Liver (tissue), 9 donors: Measurements from ENCODE around the gene SEBOX. TPM values are rescaled to one million over a fixed set of nuclear protein-coding genes. Genes with fewer than 3 reads are reported as not detected.

Experiments used
- DNase-seq: peaks from one replicate; pipeline ENCODE4 v3.0.0-alpha.2; 2017; ENCODE audit warnings: low spot score
- H3K27ac ChIP-seq, 2 donors: one replicate each; pipeline ENCODE4 v1.7.0; 2013; ENCODE audit warnings: inconsistent platforms in 2 of 2, low read length in 2 of 2, control low read depth in 1 of 2, low read depth in 1 of 2, mild to moderate bottlenecking in 1 of 2
- H3K27me3 ChIP-seq, 4 donors: one replicate each; pipeline versions ENCODE4 v1.6.1 to v1.7.0; 2013; ENCODE audit warnings: low read length in 3 of 4, inconsistent platforms in 1 of 4, mild to moderate bottlenecking in 1 of 4, moderate library complexity in 1 of 4; ENCODE audit not compliant: control insufficient read depth in 4 of 4, insufficient read depth in 4 of 4
- H3K36me3 ChIP-seq, 4 donors: one replicate each; pipeline versions ENCODE4 v1.6.1 to v1.7.0; 2013; ENCODE audit warnings: low read length in 3 of 4, mild to moderate bottlenecking in 3 of 4, low read depth in 1 of 4, moderate library complexity in 1 of 4; ENCODE audit not compliant: control insufficient read depth in 4 of 4, insufficient read depth in 3 of 4
- H3K4me1 ChIP-seq, 4 donors: one replicate each; pipeline versions ENCODE4 v1.6.1 to v1.7.0; 2013; ENCODE audit warnings: low read length in 3 of 4, mild to moderate bottlenecking in 3 of 4, moderate library complexity in 1 of 4; ENCODE audit not compliant: control insufficient read depth in 4 of 4, insufficient read depth in 4 of 4
- H3K4me3 ChIP-seq, 3 donors: one replicate each; pipeline versions ENCODE4 v1.6.1 to v1.7.0; 2013; ENCODE audit warnings: low read length in 3 of 3, control low read depth in 1 of 3, low read depth in 1 of 3, mild to moderate bottlenecking in 1 of 3
- H3K9ac ChIP-seq, 2 donors: one replicate each; pipeline ENCODE4 v1.7.0; 2013; ENCODE audit warnings: low read length in 2 of 2, mild to moderate bottlenecking in 2 of 2, moderate library complexity in 2 of 2, control low read depth in 1 of 2, low read depth in 1 of 2
- H3K9me3 ChIP-seq, 4 donors: one replicate each; pipeline versions ENCODE4 v1.6.1 to v1.7.0; 2013; ENCODE audit warnings: low read length in 3 of 4; ENCODE audit not compliant: control insufficient read depth in 4 of 4
- FOXA1 ChIP-seq: IDR thresholded peaks from 2 replicates; pipeline ENCODE4 v1.6.1; 2016; ENCODE audit warnings: antibody characterized with exemption
- FOXA2 ChIP-seq: IDR thresholded peaks from 2 replicates; pipeline ENCODE4 v1.6.1; 2016; ENCODE audit warnings: antibody characterized with exemption
- GABPA ChIP-seq, 2 donors: IDR thresholded peaks in 1 of 2; conservative IDR thresholded peaks in 1 of 2; 2 replicates each; pipeline ENCODE4 v1.6.1; 2016; ENCODE audit warnings: antibody characterized with exemption in 2 of 2, mild to moderate bottlenecking in 1 of 2, moderate library complexity in 1 of 2
- HNF4A ChIP-seq, 2 donors: conservative IDR thresholded peaks; 2 replicates each; pipeline ENCODE4 v1.6.1; 2016; ENCODE audit warnings: antibody characterized with exemption in 2 of 2, mild to moderate bottlenecking in 2 of 2
- MAX ChIP-seq: IDR thresholded peaks from 2 replicates; pipeline ENCODE4 v1.6.1; 2016; ENCODE audit warnings: antibody characterized with exemption
- NR2F2 ChIP-seq: IDR thresholded peaks from 2 replicates; pipeline ENCODE4 v1.6.1; 2016; ENCODE audit warnings: antibody characterized with exemption
- RAD21 ChIP-seq, 2 donors: IDR thresholded peaks; 2 replicates each; pipeline ENCODE4 v1.6.1; 2016; ENCODE audit warnings: antibody characterized with exemption in 2 of 2, mild to moderate bottlenecking in 2 of 2
- REST ChIP-seq: IDR thresholded peaks from 2 replicates; pipeline ENCODE4 v1.6.1; 2016; ENCODE audit warnings: antibody characterized with exemption, mild to moderate bottlenecking
- RXRA ChIP-seq, 2 donors: IDR thresholded peaks; 2 replicates each; pipeline ENCODE4 v1.6.1; 2017 to 2018; ENCODE audit warnings: antibody characterized with exemption in 2 of 2, mild to moderate bottlenecking in 1 of 2
- SP1 ChIP-seq: IDR thresholded peaks from 2 replicates; pipeline ENCODE4 v1.6.1; 2018; ENCODE audit warnings: antibody characterized with exemption, mild to moderate bottlenecking
- YY1 ChIP-seq: IDR thresholded peaks from 2 replicates; pipeline ENCODE4 v1.6.1; 2016; ENCODE audit warnings: antibody characterized with exemption, mild to moderate bottlenecking
- ZBTB33 ChIP-seq: IDR thresholded peaks from 2 replicates; pipeline ENCODE4 v1.6.1; 2016; ENCODE audit warnings: antibody characterized with exemption
- WGBS: extraction: QIAGEN DNeasy Blood & Tissue Kit; methylation state at CpG from one replicate; pipeline ENCODE4 v1.1.7; 2013; 5-methylcytosine and 5-hydroxymethylcytosine counted together
- polyA plus RNA-seq, 2 donors: library from polyadenylated mRNA; stranded (reverse) in 1 of 2; unstranded in 1 of 2; fragments of 200-250 nt in 1 of 2; fragments of >200 nt in 1 of 2; fragmentation: Nextera tagmentation in 1 of 2; extraction: Ambion mirVana in 1 of 2; gene quantifications; one replicate each; pipeline versions ENCODE4 v1.2.1 to v1.2.3, GENCODE V29; 2013 to 2015
- total RNA-seq, 2 donors: library from RNA; depleted of rRNA; stranded (reverse); fragments of >200 nt; gene quantifications; one replicate each; pipeline ENCODE4 v1.2.3, GENCODE V29; 2014
- donor health status: healthy.
- donor health status: healthy.
- donor health status: healthy.
- donor health status: healthy.
- donor health status: healthy.

SEBOX gene
- total and polyA plus RNA-seq, 4 donors = 0.19 to 0.59 TPM; not detected in 2

GRCh38 chr17:28363186-28363585 is 1.8 kb downstream of the SEBOX start:
- no peak overlapping the region for H3K27ac ChIP-seq
- no peak overlapping the region for H3K9ac ChIP-seq
- WGBS = 66% methylated on average over 5 of the region's 5 CpGs
- peaks cover 15 to 40% (median 27%) of the 10 kb centered on the region in 4 donors for H3K36me3 ChIP-seq
- DNase-seq = no peak
- no peaks in the 10 kb centered on the region for H3K27me3 ChIP-seq
- no peak overlapping the region for H3K4me3 ChIP-seq
- no peak for TF ChIP-seq RXRA (IDR thresholded peaks at IDR 0.05)
- no peak for TF ChIP-seq GABPA (IDR thresholded peaks at IDR 0.05 in 1 of 2, conservative IDR thresholded peaks at IDR 0.05 in 1 of 2)
- no peak for TF ChIP-seq FOXA2
- no peak for TF ChIP-seq HNF4A (conservative IDR thresholded peaks at IDR 0.05)
- no peak for TF ChIP-seq RAD21 (IDR thresholded peaks at IDR 0.05)
- no peak for TF ChIP-seq FOXA1
- no peak for TF ChIP-seq ZBTB33
- no peak for TF ChIP-seq YY1
- TF ChIP-seq SP1 = no peak
- no peak for TF ChIP-seq NR2F2
- TF ChIP-seq MAX = no peak
- no peak for TF ChIP-seq REST
- H3K4me1 ChIP-seq = peaks cover 2 to 33% (median 28%) of the 10 kb centered on the region in 4 donors
- no peaks in the 10 kb centered on the region for H3K9me3 ChIP-seq

GRCh38 chr17:28357901-28358197 is 7.2 kb downstream of the SEBOX start:
- H3K9ac ChIP-seq = peak overlapping the region; percentile 24 to 86
- no peaks in the 10 kb centered on the region for H3K27me3 ChIP-seq
- no peak for DNase-seq
- H3K27ac ChIP-seq = peak overlapping the region; percentile 20 to 41
- no peaks in the 10 kb centered on the region for H3K9me3 ChIP-seq
- H3K36me3 ChIP-seq = peaks cover 14 to 48% (median 41%) of the 10 kb centered on the region in 4 donors
- 2% methylated on average over 4 of the region's 4 CpGs for WGBS
- no peak for TF ChIP-seq FOXA1
- peaks cover 4 to 32% (median 24%) of the 10 kb centered on the region in 4 donors for H3K4me1 ChIP-seq
- H3K4me3 ChIP-seq = peak overlapping the region; percentile 77 to 97 (median 82)
